Smooth muscle cell (in vitro differentiated cells): ENCODE results near the gene ATP4A. TPM values are rescaled to one million over a fixed set of nuclear protein-coding genes. Genes with fewer than 3 reads are reported as not detected.

Experiments
- DNase-seq: peaks from one replicate; lab custom pipeline; 2025; ENCODE audit not compliant: unreplicated experiment; lab: John Stamatoyannopoulos, UW
- H2AFZ ChIP-seq: fragments of 200-600 bp; sonication (generic); 2 replicates; pipeline ENCODE4 v1.6.0; 2016; ENCODE audit warnings: antibody characterized with exemption, low read depth, mild to moderate bottlenecking
- H3F3A ChIP-seq: fragments of 200-600 bp; sonication (generic); 2 replicates; pipeline ENCODE4 v1.6.0; 2017; ENCODE audit warnings: antibody characterized with exemption, low read depth
- H3K27ac ChIP-seq: fragments of 200-600 bp; sonication (generic); 2 replicates; pipeline ENCODE4 v1.5.1; 2016; ENCODE audit warnings: low read depth, mild to moderate bottlenecking
- H3K27me3 ChIP-seq: fragments of 200-600 bp; sonication (generic); 2 replicates; pipeline ENCODE4 v1.6.1; 2016; ENCODE audit warnings: low read depth, mild to moderate bottlenecking
- H3K36me3 ChIP-seq: fragments of 200-600 bp; sonication (generic); 2 replicates; pipeline ENCODE4 v1.5.1; 2016; ENCODE audit warnings: low read depth
- H3K4me1 ChIP-seq: fragments of 200-600 bp; sonication (generic); 2 replicates; pipeline ENCODE4 v1.5.1; 2016; ENCODE audit warnings: low read depth
- H3K4me2 ChIP-seq: fragments of 200-600 bp; sonication (generic); 2 replicates; pipeline ENCODE4 v1.6.0; 2016; ENCODE audit warnings: mild to moderate bottlenecking
- H3K4me3 ChIP-seq: fragments of 200-600 bp; sonication (generic); 2 replicates; pipeline ENCODE4 v1.5.1; 2016; ENCODE audit warnings: mild to moderate bottlenecking
- H3K79me2 ChIP-seq: fragments of 200-600 bp; sonication (generic); 2 replicates; pipeline ENCODE4 v1.6.0; 2016; ENCODE audit warnings: low read depth, mild to moderate bottlenecking
- H3K9ac ChIP-seq: fragments of 200-600 bp; sonication (generic); 2 replicates; pipeline ENCODE4 v1.6.0; 2016; ENCODE audit warnings: low read depth
- H3K9me3 ChIP-seq: fragments of 200-600 bp; sonication (generic); replicated peaks from 2 replicates; pipeline ENCODE4 v1.5.1; 2016; ENCODE audit warnings: low read depth
- H4K20me1 ChIP-seq: fragments of 200-600 bp; sonication (generic); 2 replicates; pipeline ENCODE4 v1.6.0; 2016; ENCODE audit warnings: low read depth
- WGBS: methylation state at CpG from one replicate; pipeline ENCODE4 v1.1.7; 2016; ENCODE audit warnings: low lambda C conversion rate; 5-methylcytosine and 5-hydroxymethylcytosine counted together
- polyA plus RNA-seq: library from polyadenylated mRNA; unstranded; fragments of >200 nt; fragmentation: Nextera tagmentation; extraction: Ambion mirVana; gene quantifications from 2 replicates; pipeline ENCODE4 v1.2.1, GENCODE V29; 2016
- total RNA-seq: library from RNA; depleted of rRNA; stranded (reverse); fragments of >200 nt; gene quantifications from 2 replicates; pipeline ENCODE4 v1.2.3, GENCODE V29; 2014
- TF ChIP-seq, protein P1 (sequence below): fragments of 200-600 bp; sonication (generic); IDR thresholded peaks from 2 replicates; pipeline ENCODE4 v1.5.1; 2017; ENCODE audit warnings: borderline replicate concordance, mild to moderate bottlenecking, antibody characterized with exemption; ENCODE audit not compliant: insufficient read depth, poor library complexity, severe bottlenecking

The ATP4A gene
- total and polyA plus RNA-seq, 2 experiments from 2014 or later, result not detected

DNA sequence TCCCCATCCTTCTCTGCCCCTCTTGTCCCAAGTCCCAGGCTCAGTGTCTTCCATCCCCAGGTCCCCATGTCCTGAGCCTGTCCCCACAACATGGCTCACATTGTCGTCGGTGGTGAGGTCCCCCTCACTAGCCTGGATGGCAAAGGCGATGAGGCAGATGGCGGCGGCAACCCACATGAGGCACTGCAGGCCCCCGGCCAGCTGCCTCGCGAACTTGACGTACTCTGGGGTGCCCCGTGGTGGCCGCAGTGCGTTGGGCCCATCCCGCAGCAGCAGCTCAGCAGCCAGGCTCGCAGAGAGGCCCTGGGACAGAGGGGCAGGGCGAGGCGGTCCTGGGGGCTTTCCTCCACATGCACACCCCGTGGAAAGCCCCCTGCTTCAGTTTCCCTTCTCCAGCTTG lies 1.1 kb downstream of the ATP4A start:
- Histone ChIP-seq H3K4me2 (no peak overlapping the region), H3K27ac (no peak overlapping the region), H3K4me1 (peaks cover 3% of the 10 kb centered on the region), H3K36me3 (no peaks in the 10 kb centered on the region), H3K9me3 (no peaks in the 10 kb centered on the region), H3F3A (no peaks in the 10 kb centered on the region), H4K20me1 (no peaks in the 10 kb centered on the region), H2AFZ (no peak overlapping the region), H3K9ac (no peak overlapping the region), H3K27me3 (peaks cover 48% of the 10 kb centered on the region), H3K4me3 (no peak overlapping the region), H3K79me2 (no peaks in the 10 kb centered on the region)
- WGBS, result 66% methylated on average over 16 of the region's 17 CpGs
- DNase-seq, result no peak
- TF ChIP-seq, protein P1, sequence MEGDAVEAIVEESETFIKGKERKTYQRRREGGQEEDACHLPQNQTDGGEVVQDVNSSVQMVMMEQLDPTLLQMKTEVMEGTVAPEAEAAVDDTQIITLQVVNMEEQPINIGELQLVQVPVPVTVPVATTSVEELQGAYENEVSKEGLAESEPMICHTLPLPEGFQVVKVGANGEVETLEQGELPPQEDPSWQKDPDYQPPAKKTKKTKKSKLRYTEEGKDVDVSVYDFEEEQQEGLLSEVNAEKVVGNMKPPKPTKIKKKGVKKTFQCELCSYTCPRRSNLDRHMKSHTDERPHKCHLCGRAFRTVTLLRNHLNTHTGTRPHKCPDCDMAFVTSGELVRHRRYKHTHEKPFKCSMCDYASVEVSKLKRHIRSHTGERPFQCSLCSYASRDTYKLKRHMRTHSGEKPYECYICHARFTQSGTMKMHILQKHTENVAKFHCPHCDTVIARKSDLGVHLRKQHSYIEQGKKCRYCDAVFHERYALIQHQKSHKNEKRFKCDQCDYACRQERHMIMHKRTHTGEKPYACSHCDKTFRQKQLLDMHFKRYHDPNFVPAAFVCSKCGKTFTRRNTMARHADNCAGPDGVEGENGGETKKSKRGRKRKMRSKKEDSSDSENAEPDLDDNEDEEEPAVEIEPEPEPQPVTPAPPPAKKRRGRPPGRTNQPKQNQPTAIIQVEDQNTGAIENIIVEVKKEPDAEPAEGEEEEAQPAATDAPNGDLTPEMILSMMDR, result no peak

GRCh38 chr19:35561436-35561835 lies 2.0 kb downstream of the ATP4A start:
- Histone ChIP-seq H3K27ac (no peak overlapping the region), H2AFZ (no peak overlapping the region)
- WGBS, result 83% methylated on average over 6 of the region's 6 CpGs

DNA sequence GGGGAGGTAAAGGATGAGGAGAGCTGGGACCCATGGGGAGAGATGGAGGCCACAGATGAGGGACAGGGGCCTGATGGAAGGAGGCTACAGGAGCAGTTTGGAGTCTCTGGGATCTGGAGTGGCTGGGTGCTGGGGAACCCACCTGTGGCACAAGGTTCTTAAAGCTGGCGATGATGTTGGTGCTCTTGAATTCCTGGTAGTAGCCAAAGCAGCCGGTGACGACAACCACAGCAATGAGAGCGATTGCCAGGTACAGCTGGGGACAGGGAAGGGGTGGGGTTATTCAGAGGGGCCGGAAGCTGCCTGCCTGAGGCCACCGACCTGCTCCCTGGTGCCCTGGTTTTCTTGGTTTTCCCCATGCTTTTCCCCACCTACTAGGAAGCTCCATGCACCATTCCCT lies 2.8 kb downstream of the ATP4A start:
- 85% methylated on average over 5 of the region's 6 CpGs for WGBS
- no peak overlapping the region for H3K27ac ChIP-seq

More at GRCh38 chr19:35561436-35561835, 2.0 kb downstream of the ATP4A start:
- Histone ChIP-seq H3K9me3 (no peaks in the 10 kb centered on the region), H3K4me3 (no peak overlapping the region), H3K4me1 (peaks cover 3% of the 10 kb centered on the region), H3K9ac (no peak overlapping the region), H3K27me3 (peaks cover 54% of the 10 kb centered on the region), H3K4me2 (no peak overlapping the region), H4K20me1 (no peaks in the 10 kb centered on the region), H3K36me3 (no peaks in the 10 kb centered on the region), H3F3A (no peaks in the 10 kb centered on the region), H3K79me2 (no peaks in the 10 kb centered on the region)
- DNase-seq, result no peak
- TF ChIP-seq, protein P1, result no peak

DNA sequence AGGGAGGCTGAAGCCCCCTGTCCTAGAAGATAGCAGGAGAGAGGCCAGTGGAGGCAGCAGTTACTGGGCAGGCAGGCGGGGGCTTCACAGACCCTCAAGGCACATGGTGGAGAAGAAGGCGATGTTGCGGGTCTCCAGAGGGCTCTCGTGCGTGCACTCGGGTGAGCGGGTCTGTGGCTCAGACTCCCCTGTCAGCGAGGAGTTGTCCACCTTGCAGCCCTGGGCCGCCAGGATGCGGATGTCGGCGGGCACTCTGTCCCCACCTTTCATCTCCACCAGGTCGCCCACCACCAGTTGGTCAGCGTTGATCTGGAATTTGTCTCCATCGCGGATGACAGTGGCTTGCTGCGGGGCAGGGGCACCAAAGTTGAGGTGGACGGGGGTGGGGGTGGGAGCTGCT lies 3.2 kb downstream of the ATP4A start:
- TF ChIP-seq, protein P1, result no peak

More for the DNA sequence above, 2.8 kb downstream of the ATP4A start:
- Histone ChIP-seq H3K36me3 (no peaks in the 10 kb centered on the region), H3K4me1 (peaks cover 3% of the 10 kb centered on the region), H3K9me3 (no peaks in the 10 kb centered on the region), H3K4me2 (no peak overlapping the region), H4K20me1 (no peaks in the 10 kb centered on the region), H3K4me3 (no peak overlapping the region), H3F3A (no peaks in the 10 kb centered on the region), H2AFZ (no peak overlapping the region), H3K79me2 (no peaks in the 10 kb centered on the region), H3K27me3 (peaks cover 54% of the 10 kb centered on the region), H3K9ac (no peak overlapping the region)
- DNase-seq, result no peak
- TF ChIP-seq, protein P1, result no peak

More for the DNA sequence above, 3.2 kb downstream of the ATP4A start:
- Histone ChIP-seq H4K20me1 (no peaks in the 10 kb centered on the region), H3K9ac (no peak overlapping the region), H3F3A (no peaks in the 10 kb centered on the region), H3K36me3 (no peaks in the 10 kb centered on the region), H3K4me3 (no peak overlapping the region), H2AFZ (no peak overlapping the region), H3K27me3 (peaks cover 54% of the 10 kb centered on the region), H3K4me2 (no peak overlapping the region), H3K9me3 (no peaks in the 10 kb centered on the region), H3K79me2 (no peaks in the 10 kb centered on the region), H3K4me1 (peaks cover 3% of the 10 kb centered on the region), H3K27ac (no peak overlapping the region)
- WGBS, result 96% methylated on average over 14 of the region's 18 CpGs
- DNase-seq, result no peak
